Smooth muscle cell of the umbilical artery (primary cell): ENCODE data around the gene HIF3A. TPM values are rescaled to one million over a fixed set of nuclear protein-coding genes. Genes with fewer than 3 reads are reported as not detected.

Source experiments
- total RNA-seq: library from RNA; depleted of rRNA; stranded (reverse); fragments of >200 nt; gene quantifications from 2 replicates; pipeline ENCODE4 v1.2.3, GENCODE V29; 2014

Gene HIF3A
- total RNA-seq, result 2.4 and 6.5 TPM in 2 replicates

GRCh38 chr19:46296722-46297461, at the start of gene HIF3A:
Gene HIF3A (plus strand): TSS chr19:46297042. CDS start chr19:46297077, 35 bp downstream.

GRCh38 chr19:46346821-46347571, 50.2 kb downstream of the HIF3A start, which contains the start of gene PPP5C:
Gene PPP5C (plus strand): TSS chr19:46347087. CDS start chr19:46347097, 10 bp downstream.

Other genes with a start within 250 kb of the HIF3A start
- gene IGFL3, start 172.4 kb upstream of the HIF3A start, total RNA-seq, result 0.55 and 2.4 TPM in 2 replicates
- 0.05 and 0.59 TPM in 2 replicates for gene IGFL2, start 148.8 kb upstream of the HIF3A start, total RNA-seq
- not detected in 2 replicates for gene IGFL1, start 67.3 kb upstream of the HIF3A start, total RNA-seq
- gene PPP5C, start 50.0 kb downstream of the HIF3A start, total RNA-seq, result 35.3 and 57.0 TPM in 2 replicates
- gene CCDC8, start 116.5 kb downstream of the HIF3A start, total RNA-seq, result 25.0 and 30.0 TPM in 2 replicates
- 0.09 and 0.30 TPM in 2 replicates for gene PNMA8C, start 131.9 kb downstream of the HIF3A start, total RNA-seq
- 2.8 and 16.3 TPM in 2 replicates for gene PNMA8A, start 174.5 kb downstream of the HIF3A start, total RNA-seq
- 0.60 and 1.2 TPM in 2 replicates for gene PNMA8B, start 198.8 kb downstream of the HIF3A start, total RNA-seq